Lung (tissue), 12 donors: ENCODE data around the gene KRTAP5-9. TPM values are rescaled to one million over a fixed set of nuclear protein-coding genes. Genes with fewer than 3 reads are reported as not detected.
A peak's percentile ranks its signal among the peaks of the same experiment; 100 is the strongest.
"Not testable (repeated sequence)": the region's sequence is repeated elsewhere in the genome, so short reads cannot be mapped to it uniquely, and the experiment has no call there.

ENCODE experiments used
- ATAC-seq: fragments of 200-7000 bp; cut with Tn5 transposase; one replicate; pipeline ENCODE4 v1.9.1; 2020; ENCODE audit warnings: moderate number of reproducible peaks; ENCODE audit not compliant: insufficient read depth, low FRiP score
- DNase-seq, 3 donors: peaks; one replicate each; pipeline ENCODE4 v3.0.0-alpha.2; 2013 to 2017
- H3K27ac ChIP-seq, 2 donors: one replicate each; pipeline ENCODE4 v1.5.1; 2013; ENCODE audit warnings: mild to moderate bottlenecking in 2 of 2, moderate library complexity in 2 of 2, control low read depth in 1 of 2, inconsistent platforms in 1 of 2, low read depth in 1 of 2, low read length in 1 of 2
- H3K27me3 ChIP-seq, 3 donors: one replicate each; pipeline ENCODE4 v1.5.1; 2013; ENCODE audit warnings: low read length in 2 of 3; ENCODE audit not compliant: control insufficient read depth in 3 of 3, insufficient read depth in 3 of 3
- H3K36me3 ChIP-seq, 4 donors: one replicate each; pipeline ENCODE4 v1.5.1; 2013; ENCODE audit warnings: low read length in 4 of 4, mild to moderate bottlenecking in 1 of 4, moderate library complexity in 1 of 4; ENCODE audit not compliant: control insufficient read depth in 4 of 4, insufficient read depth in 4 of 4
- H3K4me1 ChIP-seq, 5 donors: one replicate each; pipeline ENCODE4 v1.5.1; 2013; ENCODE audit warnings: low read length in 5 of 5, mild to moderate bottlenecking in 2 of 5, moderate library complexity in 1 of 5; ENCODE audit not compliant: control insufficient read depth in 5 of 5, insufficient read depth in 5 of 5
- H3K4me3 ChIP-seq: one replicate; pipeline ENCODE4 v1.5.1; 2013; ENCODE audit warnings: mild to moderate bottlenecking, control low read depth, moderate library complexity
- H3K9ac ChIP-seq, 2 donors: one replicate each; pipeline ENCODE4 v1.5.1; 2013; ENCODE audit warnings: low read length in 2 of 2, control low read depth in 1 of 2; ENCODE audit not compliant: insufficient read depth in 1 of 2
- H3K9me3 ChIP-seq, 4 donors: one replicate each; pipeline ENCODE4 v1.5.1; 2013; ENCODE audit warnings: low read length in 3 of 4, mild to moderate bottlenecking in 1 of 4, moderate library complexity in 1 of 4; ENCODE audit not compliant: control insufficient read depth in 4 of 4, insufficient read depth in 3 of 4
- CTCF ChIP-seq: IDR thresholded peaks from 2 replicates; pipeline ENCODE4 v1.5.1; 2012; ENCODE audit warnings: mild to moderate bottlenecking; ENCODE audit errors: control extremely low read depth, extremely low read depth
- WGBS, 2 donors: extraction: QIAGEN DNeasy Blood & Tissue Kit; methylation state at CpG; one replicate each; pipeline ENCODE4 v1.1.7; 2013; 5-methylcytosine and 5-hydroxymethylcytosine counted together
- polyA plus RNA-seq, 2 donors: library from polyadenylated mRNA; stranded (reverse); fragments of 200-250 nt; gene quantifications; one replicate each; pipeline ENCODE4 v1.2.1, GENCODE V29; 2013
- total RNA-seq, 2 donors: library from RNA; depleted of rRNA in 1 of 2; stranded (reverse); fragments of >200 nt in 1 of 2; gene quantifications; one replicate each; pipeline ENCODE4 v1.2.1, GENCODE V29; 2014 to 2021
- donor health status: control.
- donor health status: control.
- donor health status: Bipolar disorder and iron deficiency.
- donor health status: healthy.
- donor health status: DM: yes; HTN: yes; CAD: no.

Gene KRTAP5-9
- total and polyA plus RNA-seq, 4 donors: 0.13 to 0.52 (median 0.29) TPM

- Histone ChIP-seq H3K4me1 (peaks cover 0 to 6% (median 0%) of the 10 kb centered on the region in 5 donors), H3K36me3 (no peaks in the 10 kb centered on the region), H3K27me3 (peaks cover 0 to 14% (median 10%) of the 10 kb centered on the region in 3 donors), H3K27ac (no peak overlapping the region), H3K9ac (no peak overlapping the region), H3K9me3 (peaks cover 0 to 2% (median 0%) of the 10 kb centered on the region in 4 donors), H3K4me3 (no peak overlapping the region)
- no peak for TF ChIP-seq CTCF
- 73 to 76% methylated on average over 10 of the region's 10 CpGs for WGBS, 2 donors
- DNase-seq (peak in 1 of 3 donors; percentile 8), ATAC-seq (no peak)
Measured at GRCh38 chr11:71566081-71566620, 17.9 kb downstream of the KRTAP5-9 start.

DNA sequence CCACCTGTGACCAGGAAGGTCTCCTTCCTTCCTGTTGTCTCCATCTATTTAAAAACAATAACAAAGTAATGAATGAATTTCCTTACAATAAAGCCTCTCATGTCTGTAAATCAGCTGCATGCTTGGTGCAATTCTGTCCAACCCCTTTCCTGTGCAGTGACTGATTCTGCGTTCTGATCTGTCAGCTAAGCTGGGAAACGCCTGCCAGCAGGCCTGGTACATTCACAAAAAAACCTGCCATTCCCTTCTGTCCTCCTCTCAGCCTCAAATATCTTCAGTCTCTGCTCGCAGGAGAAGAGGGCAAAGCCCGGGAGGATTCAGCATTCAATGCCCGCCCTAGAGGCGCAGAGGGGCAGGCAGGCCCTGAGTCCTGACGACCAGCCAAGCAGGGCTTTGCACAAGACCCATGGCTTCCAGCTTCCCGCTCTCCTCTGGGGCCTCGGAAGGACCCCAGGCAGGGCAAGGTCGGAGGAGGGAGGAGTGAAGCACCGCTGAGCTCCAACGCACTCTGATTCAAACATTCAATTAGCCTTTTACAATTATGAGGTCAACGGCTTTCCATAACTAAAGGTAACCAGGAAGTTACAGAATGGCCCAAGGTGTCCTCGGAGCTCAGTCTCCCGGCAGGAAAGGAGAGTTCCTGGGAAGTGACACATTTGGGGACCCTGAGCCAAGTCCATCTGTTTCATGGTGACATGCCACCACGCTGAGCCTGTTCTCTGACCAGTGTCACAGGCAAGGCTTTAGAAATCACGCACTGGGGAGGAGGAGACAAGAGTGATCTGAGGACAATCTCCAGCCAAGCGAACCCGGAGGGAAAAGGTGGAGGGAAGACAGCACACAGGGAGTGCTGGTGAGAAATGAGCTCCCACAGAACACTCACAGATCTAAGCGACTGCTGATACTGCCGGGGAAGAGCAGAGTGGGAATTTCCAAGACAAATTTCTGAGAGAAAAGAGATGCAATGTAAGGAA is 18.7 kb downstream of the KRTAP5-9 start:
- H3K27me3 ChIP-seq: peaks cover 0 to 14% (median 10%) of the 10 kb centered on the region in 3 donors
- WGBS, 2 donors: 64 to 76% methylated on average over 18 to 21 of the region's 21 CpGs
- not testable (repeated sequence) for H3K4me3 ChIP-seq, DNase-seq, H3K9ac ChIP-seq, H3K36me3 ChIP-seq, H3K9me3 ChIP-seq, H3K4me1 ChIP-seq, H3K27ac ChIP-seq, ATAC-seq

DNA sequence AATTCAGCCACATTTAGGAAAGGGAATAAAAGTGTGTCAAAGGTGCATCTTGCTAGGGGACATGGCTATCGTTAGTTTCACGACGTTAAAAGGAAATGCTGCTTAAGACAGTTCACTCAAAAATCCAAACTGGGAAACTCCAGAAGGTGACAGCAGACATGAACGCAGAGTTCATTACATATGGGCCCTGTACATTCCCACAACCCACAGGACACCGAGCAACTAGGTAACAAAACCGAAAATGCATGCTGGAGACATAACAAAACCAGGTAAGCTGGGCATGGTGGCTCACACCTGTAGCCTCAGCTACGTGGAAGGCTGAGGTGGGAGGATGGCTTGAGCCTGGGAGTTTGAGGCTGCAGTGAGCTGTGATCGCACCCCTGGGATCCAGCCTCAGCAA is 19.4 kb downstream of the KRTAP5-9 start:
- H3K4me3 ChIP-seq, H3K36me3 ChIP-seq, H3K4me1 ChIP-seq, ATAC-seq, H3K9ac ChIP-seq, H3K9me3 ChIP-seq, H3K27ac ChIP-seq: not testable (repeated sequence)
- H3K27me3 ChIP-seq: peaks cover 0 to 14% (median 10%) of the 10 kb centered on the region in 3 donors
- 81 to 88% methylated on average over 8 of the region's 8 CpGs for WGBS, 2 donors
- peak in 1 of 3 donors; percentile 12 for DNase-seq

DNA sequence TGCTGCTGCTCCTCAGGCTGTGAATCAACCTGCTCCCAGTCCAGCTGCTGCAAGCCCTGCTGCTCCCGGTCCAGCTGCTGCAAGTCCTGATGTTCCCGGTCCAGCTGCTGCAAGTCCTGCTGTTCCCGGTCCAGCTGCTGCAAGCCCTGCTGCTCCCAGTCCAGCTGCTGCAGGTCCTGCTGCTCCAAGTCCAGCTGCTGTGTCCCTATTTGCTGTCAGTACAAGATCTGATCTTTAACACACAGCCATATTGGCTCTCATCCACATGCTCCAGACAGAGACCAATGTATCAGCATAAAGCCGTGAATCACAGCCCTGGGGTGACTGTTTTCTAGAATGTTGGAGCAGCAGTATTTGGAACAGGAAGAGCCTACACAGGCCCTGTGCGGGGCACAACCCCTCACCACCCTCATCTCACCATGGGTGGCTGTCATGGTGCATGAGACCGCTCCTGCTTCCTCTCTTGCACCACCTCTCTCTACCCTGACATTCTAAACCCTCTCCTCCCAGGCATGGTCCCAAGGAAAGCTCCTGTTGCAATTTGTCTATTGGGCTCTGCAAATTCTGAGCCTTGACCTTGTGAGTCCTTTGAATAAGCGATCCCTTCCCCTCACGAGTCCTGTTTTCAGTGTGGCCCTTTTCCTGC is 20.6 kb downstream of the KRTAP5-9 start:
- peak; percentile 37 to 78 (median 59) for DNase-seq
- no peak for TF ChIP-seq CTCF
- peaks cover 0 to 2% (median 0%) of the 10 kb centered on the region in 4 donors for H3K9me3 ChIP-seq

GRCh38 chr11:71571101-71571850 is 23.1 kb downstream of the KRTAP5-9 start:
- not testable (repeated sequence) for H3K4me3 ChIP-seq, H3K9me3 ChIP-seq, H3K4me1 ChIP-seq, H3K9ac ChIP-seq, H3K36me3 ChIP-seq, H3K27ac ChIP-seq, ATAC-seq, DNase-seq, H3K27me3 ChIP-seq
- 87 to 91% methylated on average over 36 of the region's 39 CpGs for WGBS, 2 donors

More for the DNA sequence above, 20.6 kb downstream of the KRTAP5-9 start:
- H3K4me1 ChIP-seq: peaks cover 0 to 6% (median 0%) of the 10 kb centered on the region in 5 donors
- WGBS, 2 donors: 74 to 85% methylated on average over 8 of the region's 8 CpGs
- no peak for ATAC-seq
- H3K9ac ChIP-seq: no peak overlapping the region
- H3K36me3 ChIP-seq: no peaks in the 10 kb centered on the region
- peaks cover 0 to 9% (median 3%) of the 10 kb centered on the region in 3 donors for H3K27me3 ChIP-seq
- no peak overlapping the region for H3K27ac ChIP-seq
- no peak overlapping the region for H3K4me3 ChIP-seq
